A549 (cell line): ENCODE measurements around the gene FAM120B. TPM values are rescaled to one million over a fixed set of nuclear protein-coding genes. Genes with fewer than 3 reads are reported as not detected.
"Not testable (repeated sequence)": the region's sequence is repeated elsewhere in the genome, so short reads cannot be mapped to it uniquely, and the experiment has no call there.

ENCODE experiments used
- ATAC-seq, 2 experiments: fragments of 200-7000 bp in 1 of 2; fragments of >200 bp in 1 of 2; cut with Nextera tagmentation in 1 of 2; cut with Tn5 transposase in 1 of 2; 3 replicates each; pipeline versions ENCODE4 v1.8.0 to v1.9.1; 2018 to 2020; ENCODE audit warnings: mild to moderate bottlenecking in 1 of 2, moderate library complexity in 1 of 2
- CTCF ChIA-PET: fragments of 300-600 bp; sonication (Branson Sonifier 250); formaldehyde crosslinking; extraction: SDS; loops from one replicate; lab custom pipeline; 2021; ENCODE audit warnings: antibody characterized with exemption, inconsistent platforms; lab: Yijun Ruan, JAX
- POLR2A ChIA-PET: fragments of 350-600 bp; formaldehyde crosslinking; extraction: SDS; loops from one replicate; lab custom pipeline; 2021; ENCODE audit warnings: antibody characterized with exemption, inconsistent platforms; lab: Yijun Ruan, JAX
- DNase-seq, 2 experiments: peaks; one replicate each; pipeline versions ENCODE4 v3.0.0 to v3.0.0-alpha.2; 2011 to 2016; ENCODE audit warnings: low read depth in 1 of 2, low spot score in 1 of 2
- FAIRE-seq: peaks from 2 replicates; lab custom pipeline; 2011; peaks lifted over from hg19 to GRCh38; lab: Jason Lieb, UNC
- H3K27ac ChIP-seq, 2 experiments: fragments of >200 bp; sonication (Bioruptor Twin); formaldehyde crosslinking; 3 replicates each; pipeline ENCODE4 v1.5.1; 2016 to 2017
- H3K4me1 ChIP-seq: fragments of >200 bp; sonication (Bioruptor Twin); formaldehyde crosslinking; 3 replicates; pipeline ENCODE4 v1.6.1; 2016
- H3K4me2 ChIP-seq: fragments of >200 bp; sonication (Bioruptor Twin); formaldehyde crosslinking; 3 replicates; pipeline ENCODE4 v1.6.1; 2016
- H3K4me3 ChIP-seq: fragments of >200 bp; sonication (Bioruptor Twin); formaldehyde crosslinking; 3 replicates; pipeline ENCODE4 v1.5.1; 2016
- H3K9me3 ChIP-seq: fragments of >200 bp; sonication (Bioruptor Twin); formaldehyde crosslinking; 3 replicates; pipeline ENCODE4 v1.6.1; 2016
- ATOH8 ChIP-seq: fragments of 250-450 bp; sonication (Bioruptor Pico); IDR thresholded peaks from 2 replicates; pipeline ENCODE4 v1.5.0; 2020; ENCODE audit warnings: low read depth, mild to moderate bottlenecking, moderate library complexity
- BHLHE40 ChIP-seq: IDR thresholded peaks from 2 replicates; pipeline ENCODE4 v1.6.1; 2012; ENCODE audit warnings: low read depth, low read length, inconsistent platforms
- CHD4 ChIP-seq: fragments of 200-600 bp; sonication (generic); IDR thresholded peaks from 2 replicates; pipeline ENCODE4 v1.6.1; 2016; ENCODE audit warnings: antibody characterized with exemption, mild to moderate bottlenecking, borderline replicate concordance
- E2F6 ChIP-seq: IDR thresholded peaks from 2 replicates; pipeline ENCODE4 v1.6.1; 2012; ENCODE audit warnings: low read depth, borderline replicate concordance
- ESRRA ChIP-seq: fragments of 150-350 bp; IDR thresholded peaks from 2 replicates; pipeline ENCODE4 v1.6.1; 2014; ENCODE audit warnings: mild to moderate bottlenecking, low read length, borderline replicate concordance
- FOSB ChIP-seq: fragments of 250-450 bp; sonication (Bioruptor Pico); IDR thresholded peaks from 2 replicates; pipeline ENCODE4 v1.5.0; 2020; ENCODE audit warnings: mild to moderate bottlenecking, moderate library complexity
- HDAC2 ChIP-seq: fragments of 200-600 bp; sonication (generic); IDR thresholded peaks from 2 replicates; pipeline ENCODE4 v1.6.1; 2016
- HES2 ChIP-seq: fragments of >200 bp; sonication (Bioruptor Twin); formaldehyde crosslinking; IDR thresholded peaks from 2 replicates; pipeline ENCODE4 v1.6.1; 2016
- HEYL ChIP-seq: fragments of 250-450 bp; sonication (Bioruptor Pico); IDR thresholded peaks from 2 replicates; pipeline ENCODE4 v1.8.0; 2021; ENCODE audit warnings: mild to moderate bottlenecking, moderate library complexity
- HOXA7 ChIP-seq: fragments of 250-450 bp; sonication (Bioruptor Pico); IDR thresholded peaks from 2 replicates; pipeline ENCODE4 v1.5.0; 2020; ENCODE audit warnings: mild to moderate bottlenecking, moderate library complexity
- JUN ChIP-seq, 2 experiments: fragments of >200 bp; sonication (Bioruptor Twin); formaldehyde crosslinking; IDR thresholded peaks; 2 replicates in 1 of 2; 3 replicates in 1 of 2; pipeline ENCODE4 v1.6.1; 2016 to 2017
- MAX ChIP-seq: IDR thresholded peaks from 2 replicates; pipeline ENCODE4 v1.6.1; 2012
- MAZ ChIP-seq: fragments of 150-350 bp; IDR thresholded peaks from 2 replicates; pipeline ENCODE4 v1.6.1; 2014; ENCODE audit warnings: antibody characterized with exemption, low read depth, low read length, borderline replicate concordance
- SMC3 ChIP-seq: fragments of >200 bp; sonication (Bioruptor Twin); formaldehyde crosslinking; IDR thresholded peaks from 3 replicates; pipeline ENCODE4 v1.6.1; 2018; ENCODE audit warnings: inconsistent platforms
- SREBF2 ChIP-seq: fragments of 450-650 bp; IDR thresholded peaks from 2 replicates; pipeline ENCODE4 v1.6.1; 2014; ENCODE audit warnings: mild to moderate bottlenecking, moderate library complexity
- USF2 ChIP-seq: fragments of 450-650 bp; IDR thresholded peaks from 2 replicates; pipeline ENCODE4 v1.6.1; 2014; ENCODE audit warnings: antibody characterized with exemption
- ZFP36 ChIP-seq: fragments of 450-650 bp; IDR thresholded peaks from 2 replicates; pipeline ENCODE4 v1.6.1; 2014; ENCODE audit warnings: borderline replicate concordance; ENCODE audit not compliant: partially characterized antibody
- ZNF302 ChIP-seq: fragments of 250-450 bp; sonication (Bioruptor Pico); IDR thresholded peaks from 2 replicates; pipeline ENCODE4 v1.9.0; 2021; ENCODE audit warnings: inconsistent platforms, mild to moderate bottlenecking, moderate library complexity
- WGBS: methylation state at CpG from one replicate; pipeline ENCODE4 v1.1.6; 2017; ENCODE audit errors: missing lambda C conversion rate; 5-methylcytosine and 5-hydroxymethylcytosine counted together
- polyA plus RNA-seq, 4 experiments: library from polyadenylated mRNA; depleted of rRNA in 3 of 4; stranded (reverse); fragments of >200 nt; fragmentation: RNase III in 1 of 4; extraction: RNeasy Plus Mini Kit Qiagen cat#74134 plus additional on column Dnase treatment in 1 of 4; gene quantifications; 2 replicates in 3 of 4; 3 replicates in 1 of 4; pipeline ENCODE4 v1.2.3, GENCODE V29; 2011 to 2017

Gene FAM120B
- polyA plus RNA-seq, 2 of the 4 experiments (the other 2 are of a cell fraction) = 7.0 to 7.7 TPM

GRCh38 chr6:170347975-170348374, 41.4 kb downstream of the FAM120B start:
- peaks cover 15% of the 10 kb centered on the region for H3K9me3 ChIP-seq
- DNase-seq (no peak), ATAC-seq (no peak), FAIRE-seq (no peak)
- no peak overlapping the region for H3K4me2 ChIP-seq
- H3K4me3 ChIP-seq = no peak overlapping the region
- CTCF ChIA-PET = no interaction called here
- POLR2A ChIA-PET = no interaction called here
- peaks cover 15% of the 10 kb centered on the region for H3K4me1 ChIP-seq
- TF ChIP-seq ESRRA = no peak
- TF ChIP-seq ZFP36 = no peak
- 92% methylated on average over 6 of the region's 6 CpGs for WGBS
- no peak overlapping the region for H3K27ac ChIP-seq

GRCh38 chr6:170351456-170351855, 44.9 kb downstream of the FAM120B start:
- ATAC-seq, FAIRE-seq, H3K4me2 ChIP-seq, H3K4me3 ChIP-seq, CTCF ChIA-PET, DNase-seq, POLR2A ChIA-PET, H3K27ac ChIP-seq, H3K4me1 ChIP-seq: not testable (repeated sequence)
- H3K9me3 ChIP-seq = peaks cover 19% of the 10 kb centered on the region

GRCh38 chr6:170355190-170355589, 48.6 kb downstream of the FAM120B start:
- 100% methylated on average over 1 of the region's 1 CpG for WGBS
- H3K4me3 ChIP-seq, H3K4me1 ChIP-seq, CTCF ChIA-PET, POLR2A ChIA-PET, FAIRE-seq, H3K27ac ChIP-seq, H3K4me2 ChIP-seq, DNase-seq, ATAC-seq: not testable (repeated sequence)
- peaks cover 19% of the 10 kb centered on the region for H3K9me3 ChIP-seq

GRCh38 chr6:170355661-170356060, 49.1 kb downstream of the FAM120B start:
- FAIRE-seq = no peak
- CTCF ChIA-PET = no interaction called here
- Histone ChIP-seq H3K27ac (no peak overlapping the region), H3K4me3 (no peak overlapping the region), H3K4me1 (no peaks in the 10 kb centered on the region), H3K4me2 (no peak overlapping the region), H3K9me3 (peaks cover 19% of the 10 kb centered on the region)
- 95% methylated on average over 6 of the region's 6 CpGs for WGBS
- no peak for ATAC-seq
- DNase-seq = no peak
- POLR2A ChIA-PET = no interaction called here
- TF ChIP-seq ZNF302 (no peak), FOSB (no peak), JUN (IDR thresholded peaks at IDR 0.05) (no peak), SREBF2 (no peak), E2F6 (no peak)

- ATAC-seq = no peak
- Histone ChIP-seq H3K4me1 (no peaks in the 10 kb centered on the region), H3K4me2 (no peak overlapping the region), H3K27ac (no peak overlapping the region), H3K9me3 (peaks cover 3% of the 10 kb centered on the region; the same call in 1 of the 3 replicates), H3K4me3 (no peak overlapping the region)
- ChIA-PET CTCF (no interaction called here), POLR2A (no interaction called here)
- WGBS = 98% methylated on average over 4 of the region's 5 CpGs
- DNase-seq = no peak
- no peak for TF ChIP-seq SMC3
- TF ChIP-seq USF2 = no peak
- no peak for TF ChIP-seq HDAC2
- no peak for TF ChIP-seq HES2
- TF ChIP-seq ZNF302 = no peak
- TF ChIP-seq MAZ = no peak
- no peak for TF ChIP-seq BHLHE40
- no peak for TF ChIP-seq ZFP36
- TF ChIP-seq MAX = no peak
- TF ChIP-seq ATOH8 (CRISPR knock-in tag) = no peak
- no peak for TF ChIP-seq CHD4
- TF ChIP-seq HEYL = no peak
- TF ChIP-seq HOXA7 (CRISPR knock-in tag) = no peak
- no peak for FAIRE-seq
These were observed 51.3 kb downstream of the FAM120B start for GRCh38 chr6:170357812-170358211.
